NT2/D1 (cell line): ENCODE measurements around the gene ASCL2.

ENCODE experiments used
- DNase-seq: peaks from one replicate; pipeline ENCODE4 v3.0.0-alpha.2; 2011; ENCODE audit warnings: low read depth, low spot score
- H3K27me3 ChIP-seq: 2 replicates; pipeline ENCODE4 v1.6.0; 2011; ENCODE audit warnings: mild to moderate bottlenecking; ENCODE audit not compliant: insufficient read length, insufficient read depth
- H3K36me3 ChIP-seq: 2 replicates; pipeline ENCODE4 v1.6.1; 2011; ENCODE audit warnings: mild to moderate bottlenecking, low read length, mixed read lengths; ENCODE audit not compliant: insufficient read depth, insufficient read length
- H3K4me1 ChIP-seq: 2 replicates; pipeline ENCODE4 v1.5.1; 2011; ENCODE audit not compliant: insufficient read depth, insufficient read length
- H3K4me3 ChIP-seq: 2 replicates; pipeline ENCODE4 v1.5.1; 2011; ENCODE audit warnings: low read depth; ENCODE audit not compliant: insufficient read length
- H3K9ac ChIP-seq: 2 replicates; pipeline ENCODE4 v1.6.0; 2011; ENCODE audit warnings: low read depth; ENCODE audit not compliant: insufficient read length
- H3K9me3 ChIP-seq: 2 replicates; pipeline ENCODE4 v1.5.1; 2011; ENCODE audit warnings: mild to moderate bottlenecking, low read length; ENCODE audit not compliant: insufficient read depth
- SUZ12 ChIP-seq: IDR thresholded peaks from 2 replicates; pipeline ENCODE4 v1.6.1; 2011; ENCODE audit not compliant: insufficient read length, insufficient read depth; ENCODE audit errors: extremely low read depth
- YY1 ChIP-seq: IDR thresholded peaks from 2 replicates; pipeline ENCODE4 v1.6.1; 2011; ENCODE audit not compliant: insufficient read length, insufficient read depth
- ZNF274 ChIP-seq: IDR thresholded peaks from 2 replicates; pipeline ENCODE4 v1.6.1; 2011; ENCODE audit warnings: mild to moderate bottlenecking, low read depth, low read length

Gene ASCL2

DNA sequence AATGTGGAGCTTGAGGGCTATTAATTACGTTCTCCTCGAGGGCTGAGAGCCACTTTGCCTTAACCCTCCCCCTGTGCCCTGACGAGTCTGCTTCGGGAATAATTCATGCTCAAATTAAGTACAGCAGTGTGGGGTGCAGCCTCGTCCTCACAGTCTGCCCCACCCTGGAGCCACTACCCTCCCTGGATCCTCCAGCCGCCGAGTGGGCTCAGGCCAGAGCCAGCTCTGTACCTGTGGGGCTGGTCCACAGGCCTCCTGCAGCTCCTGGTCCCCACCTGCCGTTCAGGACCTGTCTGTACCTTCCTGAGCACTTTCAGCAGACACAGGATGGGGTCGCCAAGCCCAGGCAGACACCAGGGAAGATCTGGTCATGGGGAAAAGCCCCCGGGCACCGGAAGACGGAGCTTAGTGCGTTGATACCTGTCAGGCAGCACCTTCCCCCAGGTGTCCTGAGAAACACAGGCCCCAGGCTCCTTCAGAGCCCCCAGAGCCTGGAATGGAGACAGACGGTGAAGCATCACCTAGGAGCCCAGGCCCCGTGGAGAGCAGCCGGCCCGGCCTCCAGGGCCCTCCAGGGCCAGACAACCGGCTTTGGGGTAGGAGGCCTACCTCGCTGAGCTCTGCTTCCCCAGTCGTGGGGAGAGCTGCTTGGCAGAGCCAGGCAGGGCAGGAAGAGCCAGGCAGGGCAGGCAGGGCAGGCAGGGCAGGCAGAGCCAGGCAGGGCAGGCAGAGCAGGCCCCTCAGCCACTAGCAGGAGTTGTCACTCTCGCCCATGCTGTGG lies 41.2 kb upstream of the ASCL2 start:
- no peaks in the 10 kb centered on the region for H3K9me3 ChIP-seq
- DNase-seq: no peak
- H3K9ac ChIP-seq: no peak overlapping the region
- H3K4me1 ChIP-seq: peaks cover 31% of the 10 kb centered on the region
- H3K27me3 ChIP-seq: no peaks in the 10 kb centered on the region
- H3K4me3 ChIP-seq: no peak overlapping the region
- H3K36me3 ChIP-seq: no peaks in the 10 kb centered on the region
- no peak for TF ChIP-seq ZNF274
- TF ChIP-seq SUZ12: no peak
- no peak for TF ChIP-seq YY1

DNA sequence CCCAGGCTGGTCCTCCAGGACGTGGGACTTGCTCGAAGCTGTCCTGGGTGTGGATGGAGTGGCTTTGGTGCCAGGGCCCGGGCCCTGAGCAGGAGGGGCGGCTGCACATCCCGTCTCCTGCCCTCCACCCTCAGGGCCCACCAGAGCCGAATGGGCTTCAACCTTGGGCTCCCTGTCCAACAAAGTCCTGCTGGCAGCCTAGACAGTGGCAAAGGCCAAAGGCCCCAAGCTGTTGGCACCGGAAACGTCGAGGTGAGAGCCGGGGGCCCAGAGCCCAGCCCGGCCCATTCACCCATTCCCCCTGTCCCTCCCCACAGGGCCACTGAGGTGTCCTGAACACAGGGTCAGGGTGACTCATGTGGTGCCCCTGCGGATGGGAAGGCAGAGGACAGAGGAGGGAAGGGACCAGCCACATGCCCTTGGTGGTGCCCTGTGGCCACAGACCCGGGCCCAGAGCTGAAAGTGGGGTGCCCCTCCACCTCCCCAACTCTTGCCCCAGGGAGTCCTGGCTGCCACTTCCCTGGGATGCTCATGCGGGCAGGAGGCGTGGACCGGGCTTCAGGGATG lies 40.5 kb upstream of the ASCL2 start:
- Histone ChIP-seq H3K27me3 (no peaks in the 10 kb centered on the region), H3K9ac (no peak overlapping the region), H3K4me3 (no peak overlapping the region), H3K36me3 (no peaks in the 10 kb centered on the region), H3K4me1 (peaks cover 28% of the 10 kb centered on the region), H3K9me3 (no peaks in the 10 kb centered on the region)
- TF ChIP-seq YY1 (no peak), ZNF274 (no peak), SUZ12 (no peak)
- no peak for DNase-seq

GRCh38 chr11:2310073-2310785 lies 39.8 kb upstream of the ASCL2 start:
- TF ChIP-seq ZNF274 (no peak), SUZ12 (no peak), YY1 (no peak)
- Histone ChIP-seq H3K4me3 (no peak overlapping the region), H3K9ac (no peak overlapping the region), H3K4me1 (peaks cover 29% of the 10 kb centered on the region), H3K27me3 (no peaks in the 10 kb centered on the region), H3K9me3 (no peaks in the 10 kb centered on the region), H3K36me3 (no peaks in the 10 kb centered on the region)
- no peak for DNase-seq

DNA sequence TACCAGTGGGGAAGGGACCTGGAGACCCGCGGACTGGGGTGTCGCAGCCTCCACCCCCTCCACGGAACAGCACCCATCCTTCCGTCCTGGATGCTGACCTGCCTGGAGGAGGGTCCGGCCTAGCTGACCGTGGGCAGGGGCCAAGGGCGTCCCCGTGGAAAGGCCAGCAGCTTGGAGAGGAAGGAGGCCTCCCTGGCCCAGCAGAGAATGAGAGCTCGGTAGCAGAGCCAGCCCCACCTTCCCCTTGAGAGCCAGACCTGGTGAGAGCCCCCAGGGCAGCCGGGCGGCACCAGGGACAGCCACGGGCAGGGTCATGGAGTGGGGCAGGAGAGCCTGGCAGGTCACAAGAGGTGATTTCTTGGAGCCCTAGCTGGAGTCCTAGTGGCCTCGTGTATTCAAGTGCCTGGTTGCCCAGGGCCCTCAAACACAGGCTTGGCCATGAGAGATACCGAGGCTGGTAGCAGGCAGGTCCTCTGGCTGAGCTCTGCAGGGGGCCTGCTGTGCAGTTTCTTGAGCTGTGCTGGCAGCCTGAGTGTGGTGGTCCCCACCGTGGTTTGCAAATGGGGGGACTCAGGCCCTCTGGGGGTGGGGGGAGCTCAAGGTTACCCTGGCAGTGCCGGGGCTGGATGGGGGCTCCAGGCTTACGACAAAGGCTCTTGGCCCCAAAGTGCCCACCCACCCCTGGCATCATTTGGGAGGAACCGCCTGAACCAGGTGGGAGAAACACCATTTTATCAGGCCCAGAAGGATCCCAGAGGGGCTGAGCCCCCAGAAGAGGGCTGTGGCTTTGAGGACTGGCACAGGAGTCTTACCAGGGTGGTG lies 39.1 kb upstream of the ASCL2 start:
- no peaks in the 10 kb centered on the region for H3K36me3 ChIP-seq
- TF ChIP-seq YY1 (no peak), SUZ12 (no peak), ZNF274 (no peak)
- H3K27me3 ChIP-seq: no peaks in the 10 kb centered on the region
- H3K9me3 ChIP-seq: no peaks in the 10 kb centered on the region
- H3K4me1 ChIP-seq: peaks cover 25% of the 10 kb centered on the region
- DNase-seq: no peak
- no peak overlapping the region for H3K4me3 ChIP-seq
- no peak overlapping the region for H3K9ac ChIP-seq

- H3K4me3 ChIP-seq: no peak overlapping the region
- H3K27me3 ChIP-seq: no peaks in the 10 kb centered on the region
- no peak for DNase-seq
- no peak for TF ChIP-seq SUZ12
- H3K9ac ChIP-seq: no peak overlapping the region
- H3K9me3 ChIP-seq: no peaks in the 10 kb centered on the region
- H3K36me3 ChIP-seq: no peaks in the 10 kb centered on the region
- peaks cover 27% of the 10 kb centered on the region for H3K4me1 ChIP-seq
Measured at GRCh38 chr11:2308713-2309112, 38.3 kb upstream of the ASCL2 start.

DNA sequence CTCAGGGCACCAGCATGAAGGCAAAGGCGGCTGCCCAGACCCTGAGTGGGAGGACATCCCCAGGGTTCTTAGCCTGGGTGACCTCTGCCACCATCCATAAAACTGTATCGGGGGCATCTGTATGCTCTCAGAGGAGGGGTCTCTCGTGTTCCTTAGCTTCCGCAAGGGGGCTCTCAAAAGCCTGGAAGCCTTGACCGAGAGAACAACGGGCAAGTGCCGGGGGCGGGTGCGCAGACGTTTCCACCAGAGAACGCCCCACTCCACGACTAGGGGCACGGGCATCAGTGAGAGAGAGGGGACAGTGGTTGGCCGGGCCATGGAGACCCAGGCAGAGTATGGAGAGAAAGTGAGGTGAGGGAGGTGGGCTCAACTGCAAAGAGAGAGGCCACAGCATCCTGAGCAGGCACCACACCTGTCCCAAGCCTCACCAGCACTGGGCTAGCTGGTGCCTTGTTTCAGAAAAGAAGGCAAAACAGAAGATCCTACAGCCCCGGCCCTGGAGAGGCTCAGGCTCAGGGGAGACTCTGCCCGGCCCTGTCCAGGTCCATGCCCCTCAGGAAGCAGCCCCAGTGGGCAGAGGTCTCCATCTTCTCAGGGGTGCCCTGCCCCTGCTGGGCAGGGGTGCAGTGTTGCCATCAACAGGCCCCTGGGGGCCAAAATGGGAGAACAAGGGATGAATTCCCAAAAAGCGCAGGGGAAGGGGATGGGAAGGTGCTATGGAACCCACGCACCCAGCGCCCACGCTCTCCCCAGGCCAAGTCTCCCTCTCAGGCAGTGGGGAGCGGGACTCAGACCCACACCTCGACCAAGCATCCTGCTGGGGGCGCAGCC lies 37.3 kb upstream of the ASCL2 start:
- TF ChIP-seq ZNF274 (no peak), YY1 (no peak), SUZ12 (no peak)
- no peak overlapping the region for H3K9ac ChIP-seq
- no peak for DNase-seq
- H3K4me3 ChIP-seq: no peak overlapping the region
- no peaks in the 10 kb centered on the region for H3K9me3 ChIP-seq
- H3K4me1 ChIP-seq: peaks cover 28% of the 10 kb centered on the region
- no peaks in the 10 kb centered on the region for H3K27me3 ChIP-seq
- no peaks in the 10 kb centered on the region for H3K36me3 ChIP-seq
